Muscle of leg (tissue), 11 donors: Measurements from ENCODE around the gene CCDC78. TPM values are rescaled to one million over a fixed set of nuclear protein-coding genes. Genes with fewer than 3 reads are reported as not detected.
"Not testable (repeated sequence)": the region's sequence is repeated elsewhere in the genome, so short reads cannot be mapped to it uniquely, and the experiment has no call there.

Experiments
- DNase-seq: peaks from one replicate; pipeline ENCODE4 v3.0.0; 2013
- H3K27ac ChIP-seq: one replicate; pipeline ENCODE4 v1.5.1; 2013; ENCODE audit warnings: mild to moderate bottlenecking, low read length, control low read depth
- H3K27me3 ChIP-seq: one replicate; pipeline ENCODE4 v1.6.1; 2013; ENCODE audit warnings: low read length; ENCODE audit not compliant: control insufficient read depth, insufficient read depth
- H3K36me3 ChIP-seq: one replicate; pipeline ENCODE4 v1.6.1; 2013; ENCODE audit warnings: low read length; ENCODE audit not compliant: control insufficient read depth, insufficient read depth
- H3K4me1 ChIP-seq: one replicate; pipeline ENCODE4 v1.6.1; 2013; ENCODE audit warnings: low read length; ENCODE audit not compliant: control insufficient read depth, insufficient read depth
- H3K4me3 ChIP-seq: one replicate; pipeline ENCODE4 v1.5.1; 2013; ENCODE audit warnings: low read length, control low read depth
- H3K9me3 ChIP-seq: replicated peaks from 2 replicates; pipeline ENCODE4 v1.6.1; 2013; ENCODE audit warnings: low read depth, low read length; ENCODE audit not compliant: control insufficient read depth
- WGBS: methylation state at CpG from one replicate; pipeline ENCODE4 v1.1.5; 2013; ENCODE audit warnings: missing lambda C conversion rate; ENCODE audit not compliant: insufficient coverage; 5-methylcytosine and 5-hydroxymethylcytosine counted together
- polyA plus RNA-seq, 8 donors: library from polyadenylated mRNA; unstranded; fragments of 120-200 nt; gene quantifications; one replicate each; pipeline versions ENCODE4 v1.2.1 to v1.2.3, GENCODE V29; 2013; ENCODE audit warnings: inconsistent platforms in 1 of 8, low replicate concordance in 1 of 8; ENCODE audit not compliant: insufficient read length in 8 of 8, insufficient read depth in 1 of 8
- total RNA-seq: library from RNA; stranded (reverse); fragments of 120-200 nt; gene quantifications from one replicate; pipeline ENCODE4 v1.2.4, GENCODE V29; 2013

CCDC78 gene
- total and polyA plus RNA-seq, 9 donors: 0.18 to 2.1 (median 1.3) TPM

GRCh38 chr16:760545-761343 lies 34.5 kb upstream of the CCDC78 start, which contains the start of gene MSLN:
Gene MSLN, plus strand, starts transcription at chr16:760734. Its CDS starts 1,947 bp downstream, at chr16:762681.
- no peaks in the 10 kb centered on the region for H3K36me3 ChIP-seq
- 77% methylated on average over 28 of the region's 37 CpGs for whole genome bisulfite sequencing

GRCh38 chr16:760065-760464 lies 33.8 kb upstream of the CCDC78 start:
- WGBS: 50% methylated on average over 15 of the region's 15 CpGs
- Histone ChIP-seq H3K9me3 (no peaks in the 10 kb centered on the region), H3K27ac (no peak overlapping the region), H3K4me1 (no peaks in the 10 kb centered on the region), H3K4me3 (no peak overlapping the region), H3K27me3 (peaks cover 4% of the 10 kb centered on the region), H3K36me3 (no peaks in the 10 kb centered on the region)
- DNase-seq: no peak

More at GRCh38 chr16:760545-761343, 34.5 kb upstream of the CCDC78 start, which contains the start of gene MSLN:
- Histone ChIP-seq H3K9me3 (no peaks in the 10 kb centered on the region), H3K27me3 (peaks cover 4% of the 10 kb centered on the region), H3K4me3 (no peak within 1 kb of the TSS), H3K27ac (no peak within 1 kb of the TSS), H3K4me1 (no peaks in the 10 kb centered on the region)
- no peak for DNase-seq

- Histone ChIP-seq H3K36me3 (no peaks in the 10 kb centered on the region), H3K4me3 (no peak overlapping the region), H3K4me1 (no peaks in the 10 kb centered on the region), H3K9me3 (no peaks in the 10 kb centered on the region), H3K27ac (no peak overlapping the region), H3K27me3 (peaks cover 4% of the 10 kb centered on the region)
- WGBS: 75% methylated on average over 31 of the region's 34 CpGs
- no peak for DNase-seq
These were observed 33.1 kb upstream of the CCDC78 start for GRCh38 chr16:759110-759910.

- WGBS: 100% methylated on average over 1 of the region's 5 CpGs
- no peaks in the 10 kb centered on the region for H3K9me3 ChIP-seq
- H3K36me3 ChIP-seq: no peaks in the 10 kb centered on the region
- DNase-seq: no peak
- peaks cover 16% of the 10 kb centered on the region for H3K27me3 ChIP-seq
- H3K27ac ChIP-seq: no peak overlapping the region
- H3K4me3 ChIP-seq: no peak overlapping the region
- H3K4me1 ChIP-seq: no peaks in the 10 kb centered on the region
These were observed 30.2 kb upstream of the CCDC78 start for GRCh38 chr16:756428-756827.

- no peak overlapping the region for H3K4me3 ChIP-seq
- WGBS: 65% methylated on average over 8 of the region's 11 CpGs
- no peaks in the 10 kb centered on the region for H3K4me1 ChIP-seq
- peaks cover 24% of the 10 kb centered on the region for H3K27me3 ChIP-seq
- no peaks in the 10 kb centered on the region for H3K9me3 ChIP-seq
- H3K36me3 ChIP-seq: no peaks in the 10 kb centered on the region
- no peak overlapping the region for H3K27ac ChIP-seq
- peak; percentile 35 for DNase-seq
These were observed 28.4 kb upstream of the CCDC78 start for GRCh38 chr16:754656-755055.

- H3K4me1 ChIP-seq, H3K36me3 ChIP-seq, H3K4me3 ChIP-seq, H3K27ac ChIP-seq, DNase-seq, H3K9me3 ChIP-seq: not testable (repeated sequence)
- H3K27me3 ChIP-seq: peaks cover 25% of the 10 kb centered on the region
- WGBS: 78% methylated on average over 10 of the region's 11 CpGs
These were observed 27.9 kb upstream of the CCDC78 start for GRCh38 chr16:754121-754607.

GRCh38 chr16:752007-752312 lies 25.7 kb upstream of the CCDC78 start:
- no peaks in the 10 kb centered on the region for H3K4me1 ChIP-seq
- WGBS: 21% methylated on average over 5 of the region's 10 CpGs
- no peaks in the 10 kb centered on the region for H3K9me3 ChIP-seq
- H3K4me3 ChIP-seq: no peak overlapping the region
- peaks cover 28% of the 10 kb centered on the region for H3K27me3 ChIP-seq
- DNase-seq: no peak
- no peak overlapping the region for H3K27ac ChIP-seq
- no peaks in the 10 kb centered on the region for H3K36me3 ChIP-seq

- peaks cover 28% of the 10 kb centered on the region for H3K27me3 ChIP-seq
- WGBS: 58% methylated on average over 30 of the region's 39 CpGs
- no peak overlapping the region for H3K27ac ChIP-seq
- H3K4me1 ChIP-seq: no peaks in the 10 kb centered on the region
- no peaks in the 10 kb centered on the region for H3K36me3 ChIP-seq
- H3K9me3 ChIP-seq: no peaks in the 10 kb centered on the region
- DNase-seq: no peak
- no peak overlapping the region for H3K4me3 ChIP-seq
These were observed 25.1 kb upstream of the CCDC78 start for GRCh38 chr16:751152-752006.

- no peaks in the 10 kb centered on the region for H3K4me1 ChIP-seq
- H3K9me3 ChIP-seq: no peaks in the 10 kb centered on the region
- no peak overlapping the region for H3K4me3 ChIP-seq
- no peak overlapping the region for H3K27ac ChIP-seq
- peaks cover 29% of the 10 kb centered on the region for H3K27me3 ChIP-seq
- WGBS: 46% methylated on average over 8 of the region's 9 CpGs
- no peaks in the 10 kb centered on the region for H3K36me3 ChIP-seq
- DNase-seq: no peak
These were observed 24.2 kb upstream of the CCDC78 start for GRCh38 chr16:750485-750884.
